Activated T-helper 1 cell treated with anti-CD3 and anti-CD28 coated beads, Interleukin-12 subunit alpha, Interleukin-12 subunit beta, Interleukin-2, Interleukin-4 antibody, amounts not matched to agents 30 ng/mL and 10 ng/mL and 1 ng/mL, durations not matched to agents 14 hours and 24 hours and 36 hours (primary cell): ENCODE results near the gene RTN4RL2. TPM values are rescaled to one million over a fixed set of nuclear protein-coding genes. Genes with fewer than 3 reads are reported as not detected.

Source experiments
- DNase-seq: peaks from one replicate; pipeline ENCODE4 v3.0.0; 2021; ENCODE audit warnings: low spot score
- H3K27ac Mint-ChIP-seq: one replicate; pipeline ENCODE4 v1.8.0; 2021; ENCODE audit warnings: mild to moderate bottlenecking, mixed read lengths
- H3K27me3 Mint-ChIP-seq: one replicate; pipeline ENCODE4 v1.8.0; 2022; ENCODE audit warnings: mild to moderate bottlenecking, moderate library complexity, mixed read lengths; ENCODE audit not compliant: insufficient read depth
- H3K36me3 Mint-ChIP-seq: one replicate; pipeline ENCODE4 v1.8.0; 2021; ENCODE audit warnings: low read depth, mixed read lengths
- H3K4me1 Mint-ChIP-seq: one replicate; pipeline ENCODE4 v1.8.0; 2021; ENCODE audit warnings: low read depth, mixed read lengths
- H3K4me3 Mint-ChIP-seq: one replicate; pipeline ENCODE4 v1.8.0; 2021; ENCODE audit warnings: mild to moderate bottlenecking, moderate library complexity, mixed read lengths
- H3K9me3 Mint-ChIP-seq: one replicate; pipeline ENCODE4 v1.8.0; 2021; ENCODE audit warnings: mixed read lengths
- intact Hi-C: fragments of 100-400 bp; cut with micrococcal nuclease; formaldehyde crosslinking; loops from one replicate; pipeline ENCODE4 v1.15.1; 2024
- total RNA-seq: library from RNA; stranded (reverse); gene quantifications from 2 replicates; pipeline ENCODE4 v1.2.3, GENCODE V29; 2022

The RTN4RL2 gene
- total RNA-seq, 1 donor from 2014 or later, result not detected

GRCh38 chr11:57493507-57494503 is 33.5 kb downstream of the RTN4RL2 start:
- Mint-ChIP-seq H3K4me3 (no peak overlapping the region), H3K27ac (peak overlapping the region; percentile 23), H3K4me1 (peaks cover 11% of the 10 kb centered on the region), H3K9me3 (no peaks in the 10 kb centered on the region), H3K36me3 (no peaks in the 10 kb centered on the region), H3K27me3 (no peaks in the 10 kb centered on the region)
- DNase-seq, result peak; percentile 50
- intact Hi-C loops, result loop anchor here (1.0 to 5.0 kb wide), 5 partner anchors 11 to 150 kb away; no protein-coding TSS in a partner anchor

- H3K9me3 Mint-ChIP-seq, result no peaks in the 10 kb centered on the region
Observed at GRCh38 chr11:57496109-57496820, 35.9 kb downstream of the RTN4RL2 start.

GRCh38 chr11:57497303-57498247 is 37.2 kb downstream of the RTN4RL2 start:
- Mint-ChIP-seq H3K4me3 (no peak overlapping the region), H3K27me3 (no peaks in the 10 kb centered on the region), H3K9me3 (no peaks in the 10 kb centered on the region), H3K36me3 (peaks cover 6% of the 10 kb centered on the region), H3K4me1 (peaks cover 19% of the 10 kb centered on the region), H3K27ac (no peak overlapping the region)
- no peak for DNase-seq
- intact Hi-C loops, result no loop called here

More at GRCh38 chr11:57496109-57496820, 35.9 kb downstream of the RTN4RL2 start:
- no peak overlapping the region for H3K27ac Mint-ChIP-seq
- DNase-seq, result no peak
- H3K4me1 Mint-ChIP-seq, result peaks cover 19% of the 10 kb centered on the region
- no peaks in the 10 kb centered on the region for H3K27me3 Mint-ChIP-seq
- H3K36me3 Mint-ChIP-seq, result peaks cover 6% of the 10 kb centered on the region
- intact Hi-C loops, result no loop called here
- no peak overlapping the region for H3K4me3 Mint-ChIP-seq

- Mint-ChIP-seq H3K4me3 (no peak overlapping the region), H3K36me3 (peaks cover 6% of the 10 kb centered on the region), H3K27me3 (no peaks in the 10 kb centered on the region), H3K27ac (no peak overlapping the region), H3K9me3 (no peaks in the 10 kb centered on the region), H3K4me1 (peaks cover 16% of the 10 kb centered on the region)
- intact Hi-C loops, result no loop called here
- no peak for DNase-seq
Observed at GRCh38 chr11:57498540-57498939, 38.2 kb downstream of the RTN4RL2 start.

- Mint-ChIP-seq H3K36me3 (peaks cover 8% of the 10 kb centered on the region), H3K27me3 (no peaks in the 10 kb centered on the region), H3K27ac (no peak overlapping the region), H3K9me3 (no peaks in the 10 kb centered on the region), H3K4me1 (peaks cover 8% of the 10 kb centered on the region), H3K4me3 (no peak overlapping the region)
- DNase-seq, result peak; percentile 37
- intact Hi-C loops, result loop anchor here (1.0 kb wide), 1 partner anchor 15 kb away; no protein-coding TSS in a partner anchor
Observed at GRCh38 chr11:57499413-57499982, 39.2 kb downstream of the RTN4RL2 start.

GRCh38 chr11:57499983-57500461 is 39.7 kb downstream of the RTN4RL2 start:
- peaks cover 8% of the 10 kb centered on the region for H3K36me3 Mint-ChIP-seq
- H3K4me1 Mint-ChIP-seq, result peaks cover 8% of the 10 kb centered on the region
- no peak overlapping the region for H3K4me3 Mint-ChIP-seq
- intact Hi-C loops, result loop anchor here (1.0 kb wide), 1 partner anchor 14 kb away; no protein-coding TSS in a partner anchor
- no peaks in the 10 kb centered on the region for H3K9me3 Mint-ChIP-seq
- DNase-seq, result no peak
- no peaks in the 10 kb centered on the region for H3K27me3 Mint-ChIP-seq
- H3K27ac Mint-ChIP-seq, result peak overlapping the region; percentile 1

GRCh38 chr11:57500515-57500914 is 40.2 kb downstream of the RTN4RL2 start:
- H3K36me3 Mint-ChIP-seq, result peaks cover 8% of the 10 kb centered on the region
- peaks cover 8% of the 10 kb centered on the region for H3K4me1 Mint-ChIP-seq
- DNase-seq, result no peak
- no peaks in the 10 kb centered on the region for H3K27me3 Mint-ChIP-seq
- no peaks in the 10 kb centered on the region for H3K9me3 Mint-ChIP-seq
- no peak overlapping the region for H3K4me3 Mint-ChIP-seq
- intact Hi-C loops, result no loop called here
- H3K27ac Mint-ChIP-seq, result peak overlapping the region; percentile 1

- peaks cover 8% of the 10 kb centered on the region for H3K36me3 Mint-ChIP-seq
Observed at GRCh38 chr11:57500926-57501325, 40.6 kb downstream of the RTN4RL2 start.

GRCh38 chr11:57501953-57502352 is 41.6 kb downstream of the RTN4RL2 start:
- Mint-ChIP-seq H3K36me3 (peaks cover 8% of the 10 kb centered on the region), H3K4me1 (peaks cover 8% of the 10 kb centered on the region), H3K27ac (no peak overlapping the region), H3K4me3 (no peak overlapping the region), H3K27me3 (no peaks in the 10 kb centered on the region), H3K9me3 (no peaks in the 10 kb centered on the region)
- intact Hi-C loops, result no loop called here
- no peak for DNase-seq

More at GRCh38 chr11:57500926-57501325, 40.6 kb downstream of the RTN4RL2 start:
- H3K9me3 Mint-ChIP-seq, result no peaks in the 10 kb centered on the region
- peaks cover 8% of the 10 kb centered on the region for H3K4me1 Mint-ChIP-seq
- H3K4me3 Mint-ChIP-seq, result no peak overlapping the region
- H3K27me3 Mint-ChIP-seq, result no peaks in the 10 kb centered on the region
- no peak for DNase-seq
- intact Hi-C loops, result no loop called here
- no peak overlapping the region for H3K27ac Mint-ChIP-seq

- Mint-ChIP-seq H3K4me1 (peaks cover 8% of the 10 kb centered on the region), H3K36me3 (peaks cover 8% of the 10 kb centered on the region), H3K9me3 (no peaks in the 10 kb centered on the region), H3K4me3 (no peak overlapping the region), H3K27me3 (no peaks in the 10 kb centered on the region), H3K27ac (no peak overlapping the region)
- intact Hi-C loops, result no loop called here
- no peak for DNase-seq
Observed at GRCh38 chr11:57502376-57502775, 42.0 kb downstream of the RTN4RL2 start.

- peaks cover 8% of the 10 kb centered on the region for H3K36me3 Mint-ChIP-seq
- intact Hi-C loops, result no loop called here
Observed at GRCh38 chr11:57502870-57503269, 42.5 kb downstream of the RTN4RL2 start.

GRCh38 chr11:57504511-57504910 is 44.2 kb downstream of the RTN4RL2 start:
- no peak overlapping the region for H3K27ac Mint-ChIP-seq
- intact Hi-C loops, result no loop called here
- H3K9me3 Mint-ChIP-seq, result no peaks in the 10 kb centered on the region
- DNase-seq, result no peak
- H3K4me1 Mint-ChIP-seq, result peaks cover 8% of the 10 kb centered on the region
- peaks cover 9% of the 10 kb centered on the region for H3K36me3 Mint-ChIP-seq
- H3K27me3 Mint-ChIP-seq, result no peaks in the 10 kb centered on the region
- no peak overlapping the region for H3K4me3 Mint-ChIP-seq

More at GRCh38 chr11:57502870-57503269, 42.5 kb downstream of the RTN4RL2 start:
- Mint-ChIP-seq H3K27ac (no peak overlapping the region), H3K9me3 (no peaks in the 10 kb centered on the region), H3K27me3 (no peaks in the 10 kb centered on the region), H3K4me1 (peaks cover 8% of the 10 kb centered on the region), H3K4me3 (no peak overlapping the region)
- DNase-seq, result no peak
